ENCODE data around the gene SRMS. TPM values are rescaled to one million over a fixed set of nuclear protein-coding genes. Genes with fewer than 3 reads are reported as not detected.
"Not testable (repeated sequence)": the region's sequence is repeated elsewhere in the genome, so short reads cannot be mapped to it uniquely, and the experiment has no call there.

SRMS gene
- total and polyA plus RNA-seq, 3 donors from 2014 or later = 0.19 to 0.42 (median 0.24) TPM

- H3K27me3 ChIP-seq = no peaks in the 10 kb centered on the region
- WGBS, 2 donors = 96 to 100% methylated on average over 7 to 42 of the region's 54 CpGs
- intact Hi-C loops (cut with DNase I; ENCODE audit: low total_unique reads) = no loop called here
- no peak overlapping the region for H3K27ac ChIP-seq
- no peaks in the 10 kb centered on the region for H3K4me1 ChIP-seq
- DNase-seq = no peak
- no peaks in the 10 kb centered on the region for H3K36me3 ChIP-seq (ENCODE audit: low read depth, missing control alignments)
- no peaks in the 10 kb centered on the region for H3K9me3 ChIP-seq
- H3K4me3 ChIP-seq = no peak overlapping the region
- TF ChIP-seq CTCF (IDR thresholded peaks at IDR 0.05) (no peak), POLR2A (IDR thresholded peaks at IDR 0.05) (no peak)
These were observed 15.1 kb upstream of the SRMS start for GRCh38 chr20:63562461-63563224.

- no peak overlapping the region for H3K27ac ChIP-seq
- H3K4me3 ChIP-seq = no peak overlapping the region
- TF ChIP-seq POLR2A (IDR thresholded peaks at IDR 0.05) = no peak
- TF ChIP-seq CTCF (IDR thresholded peaks at IDR 0.05) = no peak
- no peak for DNase-seq
- 87 to 95% methylated on average over 10 to 36 of the region's 36 CpGs for WGBS, 2 donors
- H3K9me3 ChIP-seq = no peaks in the 10 kb centered on the region
- no peaks in the 10 kb centered on the region for H3K27me3 ChIP-seq
- H3K36me3 ChIP-seq (ENCODE audit: low read depth, missing control alignments) = no peaks in the 10 kb centered on the region
- intact Hi-C loops (cut with DNase I; ENCODE audit: low total_unique reads) = no loop called here
- no peaks in the 10 kb centered on the region for H3K4me1 ChIP-seq
These were observed 14.3 kb upstream of the SRMS start for GRCh38 chr20:63561624-63562396.

- Histone ChIP-seq H3K36me3 (ENCODE audit: low read depth, missing control alignments) (no peaks in the 10 kb centered on the region), H3K27ac (no peak overlapping the region), H3K4me1 (no peaks in the 10 kb centered on the region), H3K9me3 (no peaks in the 10 kb centered on the region), H3K27me3 (no peaks in the 10 kb centered on the region), H3K4me3 (no peak overlapping the region)
- intact Hi-C loops (cut with DNase I; ENCODE audit: low total_unique reads) = no loop called here
- WGBS, 2 donors = 92 to 95% methylated on average over 8 to 26 of the region's 26 CpGs
- no peak for DNase-seq
- TF ChIP-seq POLR2A (IDR thresholded peaks at IDR 0.05) (no peak), CTCF (IDR thresholded peaks at IDR 0.05) (no peak)
These were observed 13.5 kb upstream of the SRMS start for GRCh38 chr20:63560856-63561609.

DNA sequence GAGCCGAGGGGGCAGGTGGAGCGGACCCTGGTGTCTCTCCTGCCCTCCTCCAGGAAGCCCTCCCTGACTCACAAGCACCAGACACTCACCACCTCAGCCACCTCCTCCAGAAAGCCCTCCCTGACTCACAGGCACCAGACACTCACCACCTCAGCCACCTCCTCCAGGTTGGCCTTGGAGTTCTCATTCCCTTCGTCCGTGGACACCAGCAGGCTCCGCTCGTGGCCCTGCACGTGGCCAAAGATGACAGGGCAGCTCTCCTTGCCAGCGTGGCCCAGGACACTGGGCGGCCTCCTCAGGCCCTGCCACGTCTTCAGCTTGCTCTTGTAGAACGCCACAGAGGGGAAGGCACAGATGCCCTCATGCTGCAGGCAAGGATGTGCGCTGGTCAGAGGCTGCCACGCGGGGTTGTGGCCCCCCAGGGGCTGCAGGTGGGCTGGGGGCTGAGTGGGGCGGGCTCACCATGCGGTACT, 12.8 kb upstream of the SRMS start:
- no peak for TF ChIP-seq POLR2A (IDR thresholded peaks at IDR 0.05)
- no peak for TF ChIP-seq CTCF (IDR thresholded peaks at IDR 0.05)
- WGBS, 2 donors = 94 to 98% methylated on average over 9 to 16 of the region's 16 CpGs
- H3K4me3 ChIP-seq = no peak overlapping the region
- no peaks in the 10 kb centered on the region for H3K27me3 ChIP-seq
- DNase-seq = no peak
- H3K9me3 ChIP-seq = no peaks in the 10 kb centered on the region
- H3K27ac ChIP-seq = no peak overlapping the region
- H3K4me1 ChIP-seq = no peaks in the 10 kb centered on the region
- intact Hi-C loops (cut with DNase I; ENCODE audit: low total_unique reads) = no loop called here
- no peaks in the 10 kb centered on the region for H3K36me3 ChIP-seq (ENCODE audit: low read depth, missing control alignments)

DNA sequence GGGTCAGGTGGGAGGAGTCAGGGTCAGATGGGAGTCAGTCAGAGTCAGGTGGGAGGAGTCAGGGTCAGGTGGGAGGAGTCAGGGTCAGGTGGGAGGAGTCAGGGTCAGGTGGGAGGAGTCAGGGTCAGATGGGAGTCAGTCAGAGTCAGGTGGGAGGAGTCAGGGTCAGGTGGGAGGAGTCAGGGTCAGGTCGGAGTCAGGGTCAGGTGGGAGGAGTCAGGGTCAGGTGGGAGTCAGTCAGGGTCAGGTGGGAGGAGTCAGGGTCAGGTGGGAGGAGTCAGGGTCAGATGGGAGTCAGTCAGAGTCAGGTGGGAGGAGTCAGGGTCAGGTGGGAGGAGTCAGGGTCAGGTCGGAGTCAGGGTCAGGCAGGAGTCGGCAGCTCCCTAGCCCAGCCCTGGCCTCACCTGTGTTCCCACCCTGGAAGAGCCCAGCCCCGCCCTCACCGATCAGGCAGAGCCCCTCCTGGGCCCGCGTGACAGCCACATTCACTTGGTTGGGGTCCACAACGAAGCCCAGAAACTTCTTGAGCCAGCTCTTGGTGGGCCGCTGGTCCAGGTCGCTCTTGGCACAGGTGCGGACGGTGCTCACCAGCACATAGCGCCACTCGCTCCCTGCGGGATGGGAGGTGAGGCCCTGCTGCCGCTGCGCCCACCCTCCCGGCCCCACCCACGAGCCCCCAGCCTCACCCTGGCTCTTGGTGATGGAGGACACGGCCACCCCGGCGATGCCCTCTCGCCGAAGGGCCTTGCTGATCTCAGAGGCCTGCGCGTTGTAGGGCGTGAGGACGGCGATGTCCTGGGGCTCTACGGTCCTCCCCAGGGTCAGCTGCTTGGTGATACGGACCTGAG, 12.2 kb upstream of the SRMS start:
- not testable (repeated sequence) for DNase-seq
- 80 to 95% methylated on average over 5 to 31 of the region's 31 CpGs for WGBS, 2 donors

More for the DNA sequence above, 12.2 kb upstream of the SRMS start:
- H3K4me3 ChIP-seq; H3K36me3 ChIP-seq (ENCODE audit: low read depth, missing control alignments); intact Hi-C loops (cut with DNase I; ENCODE audit: low total_unique reads); H3K27ac ChIP-seq; H3K4me1 ChIP-seq; H3K9me3 ChIP-seq; H3K27me3 ChIP-seq: not testable (repeated sequence)

All from testis (tissue), 3 donors.